HG02623 (cell line): ENCODE results near the gene TIMP3.

Experiments used
- ATAC-seq: cut with Tn5 transposase; IDR thresholded peaks from one replicate; pipeline ENCODE4 v1.9.1; 2021; ENCODE audit warnings: moderate library complexity; ENCODE audit not compliant: unreplicated experiment

The TIMP3 gene

DNA sequence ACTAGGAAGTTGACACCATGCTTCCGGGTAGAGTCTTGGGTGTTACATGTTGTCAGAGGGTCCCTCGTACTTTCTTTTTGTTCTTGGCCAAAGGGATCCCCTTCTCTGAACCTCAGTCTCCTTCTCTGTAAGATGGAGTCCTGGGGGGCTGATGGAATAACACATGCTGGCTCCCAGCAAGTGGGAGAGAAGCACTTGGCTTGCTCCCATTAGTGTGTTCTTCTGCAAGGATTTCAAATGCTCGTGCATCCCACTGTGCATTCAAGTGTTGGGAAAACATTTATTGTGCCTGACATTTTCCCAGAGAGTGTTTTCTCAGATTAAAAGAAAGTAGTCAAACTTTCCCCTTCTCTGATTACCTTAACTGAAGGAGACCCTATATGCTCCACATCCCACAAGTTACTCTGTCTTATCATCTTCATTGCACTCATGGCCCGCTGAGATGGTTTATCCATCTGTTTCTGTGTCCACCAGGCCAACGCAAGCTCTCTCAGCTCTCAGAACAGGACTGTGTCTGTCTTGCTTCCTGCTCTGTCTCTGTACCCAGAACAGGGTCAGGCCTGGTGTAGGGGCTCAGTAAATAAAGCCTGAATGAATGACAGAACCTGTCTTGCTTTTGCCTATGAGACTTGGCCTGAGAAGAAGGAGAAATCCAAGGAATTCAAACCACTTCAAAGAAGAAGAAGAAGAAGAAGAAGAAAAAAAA is 16.0 kb upstream of the TIMP3 start:
- ATAC-seq: no peak

DNA sequence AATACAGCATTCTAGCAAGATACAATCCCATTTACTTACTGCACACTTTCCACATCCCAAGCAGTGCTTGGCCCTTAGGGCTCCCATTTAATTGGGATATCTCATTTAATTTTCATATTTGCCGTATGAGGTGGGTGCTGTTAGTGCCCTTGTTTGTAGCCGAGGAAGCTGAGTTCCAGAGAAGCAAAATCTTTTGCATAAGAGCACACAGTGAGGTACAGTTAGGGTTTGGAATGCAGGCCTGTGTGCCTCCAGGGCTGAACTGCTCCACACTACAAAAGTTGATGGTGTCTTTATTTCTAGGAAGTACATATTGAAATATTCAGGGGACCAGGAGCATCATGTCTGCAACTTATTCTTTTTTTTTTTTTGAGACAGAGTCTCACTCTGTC is 15.5 kb upstream of the TIMP3 start:
- no peak for ATAC-seq

DNA sequence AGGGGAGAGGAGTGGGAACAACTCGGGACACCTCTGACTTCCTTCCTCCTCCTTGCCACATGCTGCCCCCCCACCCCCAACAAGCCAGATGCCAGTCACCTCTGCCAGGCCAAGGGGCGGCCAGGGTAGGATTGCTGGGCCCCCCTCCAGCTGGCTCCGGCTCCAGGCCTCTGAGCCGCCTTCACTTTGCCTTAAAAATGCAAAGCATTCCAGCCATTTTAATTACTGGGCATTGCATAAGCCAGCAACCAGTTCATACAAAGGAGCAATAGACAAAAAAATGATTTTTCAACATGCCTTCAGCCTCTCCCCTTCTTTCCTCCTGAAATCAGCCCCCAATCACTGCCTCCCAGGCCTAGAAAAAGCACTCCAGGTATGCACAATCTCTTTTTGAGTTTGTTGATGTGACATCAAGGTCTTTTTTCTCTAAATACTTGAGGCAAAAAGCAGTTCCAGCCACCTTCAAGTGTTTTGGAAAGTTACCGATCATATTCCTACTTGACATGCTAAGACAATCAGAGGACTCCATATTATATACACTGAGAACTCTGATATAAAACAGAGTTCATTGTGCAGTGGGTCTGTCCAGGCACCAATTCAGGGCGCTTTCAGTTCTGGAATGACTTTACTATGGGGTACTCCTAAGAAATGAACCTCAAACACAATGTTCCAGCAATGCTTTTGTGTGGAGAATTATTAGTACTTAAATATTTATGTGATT is 12.4 kb upstream of the TIMP3 start:
- ATAC-seq: no peak

- ATAC-seq: no peak
These were observed 11.5 kb upstream of the TIMP3 start for GRCh38 chr22:32789797-32790620.

GRCh38 chr22:32791056-32791455 is 10.4 kb upstream of the TIMP3 start:
- ATAC-seq: no peak

DNA sequence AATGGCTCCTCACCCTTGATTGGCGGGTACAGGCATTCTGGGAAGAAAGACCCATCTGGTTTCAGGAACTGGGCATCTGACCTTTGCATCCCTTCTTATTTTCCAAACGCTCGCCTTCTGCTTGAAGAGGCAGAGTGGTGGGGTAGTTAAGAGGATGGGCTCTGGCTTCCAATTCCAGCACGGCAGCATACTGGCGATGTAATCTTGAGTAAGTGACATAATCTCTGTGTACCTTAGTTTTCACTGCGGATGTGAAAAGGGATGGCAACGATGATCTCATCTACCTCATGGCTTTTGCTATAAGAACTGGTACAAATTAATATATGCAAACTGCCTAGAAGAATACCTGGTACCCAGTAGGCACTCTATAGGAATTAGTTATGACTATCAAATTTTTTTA is 10.0 kb upstream of the TIMP3 start:
- ATAC-seq: no peak

DNA sequence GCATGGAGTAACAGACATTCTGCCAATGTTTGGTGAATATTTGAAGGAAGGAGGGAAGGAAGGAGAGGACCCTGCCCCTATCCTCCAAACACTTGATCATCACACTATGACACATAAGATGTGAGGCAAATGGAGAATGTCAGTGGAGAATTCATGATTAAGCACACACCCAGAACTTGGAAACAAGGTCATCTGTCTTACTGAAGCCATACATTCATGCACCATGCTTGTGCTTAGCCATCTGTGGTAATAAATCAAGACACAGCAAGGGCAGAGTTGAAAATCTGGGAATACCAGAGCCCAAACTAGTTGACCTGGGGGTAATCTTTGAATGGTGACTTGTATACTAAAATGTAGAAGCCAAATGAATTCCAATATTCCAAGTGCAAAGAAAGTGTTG is 7.9 kb upstream of the TIMP3 start:
- ATAC-seq: no peak

- no peak for ATAC-seq
These were observed 6.9 kb upstream of the TIMP3 start for GRCh38 chr22:32794449-32795213.

DNA sequence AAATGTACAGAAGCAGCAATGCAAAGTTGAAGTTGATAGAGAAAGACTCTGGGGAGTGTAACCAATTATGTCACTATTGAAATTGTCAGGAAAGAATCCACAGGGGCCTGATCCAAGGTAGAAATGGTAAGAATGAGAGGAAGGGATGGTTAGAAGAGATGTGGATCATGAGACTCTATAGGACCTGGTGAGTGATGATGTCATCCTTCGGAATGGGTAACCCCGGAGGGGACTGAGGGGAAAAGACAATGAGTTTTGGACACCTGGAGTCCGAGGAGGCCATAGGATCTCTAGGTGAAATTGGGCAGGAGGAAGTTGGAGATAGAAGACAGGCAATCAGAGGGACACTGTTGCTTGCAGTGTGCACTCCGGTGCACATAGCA is 6.3 kb upstream of the TIMP3 start:
- ATAC-seq: no peak

GRCh38 chr22:32796865-32797573 is 4.5 kb upstream of the TIMP3 start:
- no peak for ATAC-seq

DNA sequence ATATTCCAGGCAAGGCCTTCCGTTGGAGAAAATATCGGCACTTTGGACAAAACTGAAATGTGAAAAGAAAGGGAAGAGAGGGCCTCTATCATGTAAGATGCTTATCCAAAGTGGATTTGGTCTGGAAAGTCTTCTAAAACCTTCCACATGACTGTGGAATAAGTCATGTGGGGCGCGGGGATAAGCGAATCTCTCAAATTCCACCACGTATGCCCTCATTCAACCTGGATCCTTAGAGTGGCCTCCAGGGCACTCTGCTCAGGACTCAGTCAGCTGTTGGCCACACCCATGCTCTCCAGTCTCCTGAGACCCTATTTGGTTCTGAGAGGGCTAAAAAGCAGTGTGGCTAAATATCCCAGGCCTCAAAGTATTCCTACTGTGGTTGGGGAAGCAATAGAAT is 2.0 kb upstream of the TIMP3 start:
- no peak for ATAC-seq

DNA sequence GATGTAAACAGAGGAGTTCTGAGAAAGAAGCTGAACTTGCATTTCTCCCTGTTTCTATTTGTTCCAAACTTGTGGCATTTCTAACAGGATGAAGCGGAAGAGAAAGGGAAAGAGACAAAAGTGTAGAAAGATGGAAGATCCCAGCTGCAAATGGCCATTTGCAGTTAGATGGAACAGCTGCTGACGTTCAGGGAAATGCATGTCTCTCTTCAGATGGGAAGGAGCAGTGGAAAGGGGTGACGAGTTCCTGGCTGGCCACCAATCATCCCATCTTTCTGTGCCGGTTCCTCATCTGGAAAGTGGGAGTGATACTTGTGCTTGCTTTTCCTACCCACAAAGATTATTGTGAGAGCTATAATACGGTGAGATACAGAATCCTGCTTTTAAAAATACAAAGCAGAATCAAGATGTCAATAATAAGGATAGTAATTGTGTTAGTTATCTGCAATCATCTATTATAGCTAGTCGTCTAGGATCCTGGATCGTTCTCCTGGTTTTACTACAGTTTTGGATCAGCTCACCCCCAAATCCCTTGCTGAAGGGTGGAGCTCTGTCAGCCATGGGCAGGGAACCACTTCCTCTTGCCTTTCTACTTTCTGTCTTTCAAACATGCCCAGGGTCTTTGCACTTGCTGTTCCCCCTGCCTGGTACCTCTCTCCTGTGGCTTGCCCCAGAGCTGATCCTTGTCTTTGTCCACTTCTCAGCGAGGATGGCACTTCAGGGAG is 1.2 kb upstream of the TIMP3 start:
- no peak for ATAC-seq

GRCh38 chr22:32800994-32801536 is 440 bp upstream of the TIMP3 start:
- no peak for ATAC-seq

- ATAC-seq: no peak
These were observed 796 bp downstream of the TIMP3 start for GRCh38 chr22:32802237-32802765.

- ATAC-seq: no peak
These were observed 1.7 kb downstream of the TIMP3 start for GRCh38 chr22:32803020-32803737.

DNA sequence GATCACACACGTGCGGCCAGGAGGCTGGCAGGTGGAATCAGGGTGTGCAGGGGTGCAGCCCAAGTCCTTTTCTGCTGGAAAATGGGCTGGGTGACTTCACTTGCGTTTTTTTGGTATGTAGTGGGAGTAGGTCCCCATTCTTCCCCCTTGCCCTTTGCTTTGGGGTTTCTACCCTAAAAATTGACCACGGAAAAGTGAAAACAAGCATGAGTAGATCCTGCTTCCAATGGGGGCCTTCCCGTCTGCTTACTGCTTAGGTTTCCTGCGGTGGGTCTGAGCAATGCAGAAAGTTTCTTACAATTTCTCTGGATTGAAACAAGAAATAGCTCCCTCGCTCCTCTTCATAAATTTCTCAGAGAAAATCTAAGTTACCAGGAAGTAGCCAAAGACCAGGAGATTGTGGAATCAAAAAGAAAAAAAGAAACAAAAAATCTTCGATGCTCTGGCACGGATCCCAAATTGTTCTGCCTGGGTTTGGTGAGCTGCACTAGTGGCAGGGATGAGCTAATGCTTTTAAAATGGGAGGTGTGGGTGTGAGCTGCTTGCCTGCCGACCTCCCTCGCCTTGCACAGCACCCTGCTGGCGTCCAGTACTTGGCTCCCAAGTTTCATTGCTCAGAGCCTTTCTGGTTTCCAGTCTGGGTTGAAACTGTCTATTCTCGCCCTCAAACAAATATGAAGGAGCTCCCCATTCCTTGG is 2.4 kb downstream of the TIMP3 start:
- no peak for ATAC-seq

- ATAC-seq: no peak
These were observed 3.2 kb downstream of the TIMP3 start for GRCh38 chr22:32804531-32805360.
